Mesenchymal stem cell (in vitro differentiated cells and primary cell): Measurements from ENCODE around the gene GLT6D1. TPM values are rescaled to one million over a fixed set of nuclear protein-coding genes. Genes with fewer than 3 reads are reported as not detected.

Source experiments
- DNase-seq: peaks from one replicate; pipeline ENCODE4 v3.0.0-alpha.2; 2013
- H2AFZ ChIP-seq: one replicate; pipeline ENCODE4 v1.6.1; 2013; ENCODE audit warnings: low read depth, mild to moderate bottlenecking, control low read depth, inconsistent platforms, low read length, moderate library complexity
- H2AK5ac ChIP-seq: 2 replicates; pipeline ENCODE4 v1.6.1; 2013; ENCODE audit warnings: low read length, moderate library complexity, mild to moderate bottlenecking, inconsistent platforms; ENCODE audit not compliant: severe bottlenecking
- H2BK120ac ChIP-seq: one replicate; pipeline ENCODE4 v1.6.1; 2013; ENCODE audit warnings: low read depth, mild to moderate bottlenecking, inconsistent platforms, low read length, moderate library complexity
- H2BK12ac ChIP-seq, 2 experiments: one replicate each; pipeline ENCODE4 v1.6.1; 2013; ENCODE audit warnings: inconsistent platforms in 2 of 2, low read length in 2 of 2, mild to moderate bottlenecking in 2 of 2, moderate library complexity in 2 of 2, control low read depth in 1 of 2
- H2BK15ac ChIP-seq: one replicate; pipeline ENCODE4 v1.6.1; 2013; ENCODE audit warnings: mild to moderate bottlenecking, low read depth, inconsistent platforms; ENCODE audit not compliant: poor library complexity, severe bottlenecking
- H2BK5ac ChIP-seq: 2 replicates; pipeline ENCODE4 v1.6.1; 2013; ENCODE audit warnings: low read depth, mild to moderate bottlenecking, low read length, control low read depth, inconsistent platforms; ENCODE audit not compliant: poor library complexity, severe bottlenecking
- H3K14ac ChIP-seq, 2 experiments: one replicate each; pipeline ENCODE4 v1.6.1; 2013; ENCODE audit warnings: inconsistent platforms in 2 of 2, low read length in 2 of 2, control low read depth in 1 of 2, mild to moderate bottlenecking in 1 of 2, moderate library complexity in 1 of 2
- H3K18ac ChIP-seq, 2 experiments: one replicate each; pipeline ENCODE4 v1.6.1; 2013; ENCODE audit warnings: inconsistent platforms in 2 of 2, low read length in 2 of 2, control low read depth in 1 of 2, low read depth in 1 of 2, mild to moderate bottlenecking in 1 of 2
- H3K23ac ChIP-seq, 2 experiments: one replicate each; pipeline ENCODE4 v1.6.1; 2013; ENCODE audit warnings: inconsistent platforms in 2 of 2, low read length in 2 of 2, mild to moderate bottlenecking in 2 of 2, moderate library complexity in 2 of 2, control low read depth in 1 of 2
- H3K27ac ChIP-seq: 2 replicates; pipeline ENCODE4 v1.5.1; 2013; ENCODE audit warnings: mild to moderate bottlenecking, moderate library complexity, low read length, control low read depth, inconsistent platforms; ENCODE audit not compliant: poor library complexity, severe bottlenecking
- H3K27me3 ChIP-seq, 2 experiments: 2 replicates each; pipeline versions ENCODE4 v1.6.1 to v1.7.0; 2013; ENCODE audit warnings: low read length in 2 of 2, mild to moderate bottlenecking in 2 of 2, moderate library complexity in 2 of 2, control low read depth in 1 of 2, inconsistent platforms in 1 of 2; ENCODE audit not compliant: control insufficient read depth in 1 of 2, insufficient read depth in 1 of 2
- H3K36me3 ChIP-seq, 2 experiments: 2 replicates each; pipeline versions ENCODE4 v1.6.1 to v1.7.0; 2013; ENCODE audit warnings: low read length in 2 of 2, control low read depth in 1 of 2, inconsistent platforms in 1 of 2, low read depth in 1 of 2, mild to moderate bottlenecking in 1 of 2; ENCODE audit not compliant: insufficient read depth in 2 of 2, control insufficient read depth in 1 of 2
- H3K4ac ChIP-seq, 2 experiments: one replicate each; pipeline ENCODE4 v1.6.1; 2013; ENCODE audit warnings: inconsistent platforms in 2 of 2, low read length in 2 of 2, mild to moderate bottlenecking in 2 of 2, moderate library complexity in 2 of 2, control low read depth in 1 of 2, low read depth in 1 of 2
- H3K4me1 ChIP-seq: 2 replicates; pipeline ENCODE4 v1.6.1; 2013; ENCODE audit warnings: low read depth, low read length, control low read depth; ENCODE audit not compliant: control insufficient read depth, insufficient read depth
- H3K4me2 ChIP-seq: 2 replicates; pipeline ENCODE4 v1.6.1; 2013; ENCODE audit warnings: low read length, mild to moderate bottlenecking, inconsistent platforms; ENCODE audit not compliant: poor library complexity, severe bottlenecking
- H3K4me3 ChIP-seq, 2 experiments: 2 replicates each; pipeline versions ENCODE4 v1.5.1 to v1.7.0; 2013; ENCODE audit warnings: low read length in 2 of 2, mild to moderate bottlenecking in 2 of 2, control low read depth in 1 of 2, low read depth in 1 of 2; ENCODE audit not compliant: insufficient read depth in 1 of 2
- H3K79me1 ChIP-seq: replicated peaks from 2 replicates; pipeline ENCODE4 v1.6.1; 2013; ENCODE audit warnings: mild to moderate bottlenecking, control low read depth, low read length, inconsistent platforms; ENCODE audit not compliant: poor library complexity, severe bottlenecking
- H3K9ac ChIP-seq: 2 replicates; pipeline ENCODE4 v1.7.0; 2013; ENCODE audit warnings: mild to moderate bottlenecking, low read length, moderate library complexity
- H3K9me3 ChIP-seq: 2 replicates; pipeline ENCODE4 v1.7.0; 2013; ENCODE audit warnings: mild to moderate bottlenecking, low read length; ENCODE audit not compliant: control insufficient read depth
- H4K8ac ChIP-seq: one replicate; pipeline ENCODE4 v1.6.1; 2013; ENCODE audit warnings: inconsistent platforms, mild to moderate bottlenecking, low read length, moderate library complexity
- H4K91ac ChIP-seq: one replicate; pipeline ENCODE4 v1.6.1; 2013; ENCODE audit warnings: mild to moderate bottlenecking, low read length, inconsistent platforms
- WGBS: methylation state at CpG from one replicate; pipeline ENCODE4 v1.1.7; 2013; ENCODE audit warnings: mixed read lengths; 5-methylcytosine and 5-hydroxymethylcytosine counted together
- polyA plus RNA-seq, 2 experiments: library from polyadenylated mRNA; stranded (reverse); fragments of 200-250 nt; gene quantifications; one replicate each; pipeline ENCODE4 v1.2.3, GENCODE V29; 2013

Gene GLT6D1, protein sequence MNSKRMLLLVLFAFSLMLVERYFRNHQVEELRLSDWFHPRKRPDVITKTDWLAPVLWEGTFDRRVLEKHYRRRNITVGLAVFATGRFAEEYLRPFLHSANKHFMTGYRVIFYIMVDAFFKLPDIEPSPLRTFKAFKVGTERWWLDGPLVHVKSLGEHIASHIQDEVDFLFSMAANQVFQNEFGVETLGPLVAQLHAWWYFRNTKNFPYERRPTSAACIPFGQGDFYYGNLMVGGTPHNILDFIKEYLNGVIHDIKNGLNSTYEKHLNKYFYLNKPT
- not detected for polyA plus RNA-seq (2013, experiment 1 of 2)
- not detected for polyA plus RNA-seq (2013, experiment 2 of 2)

DNA sequence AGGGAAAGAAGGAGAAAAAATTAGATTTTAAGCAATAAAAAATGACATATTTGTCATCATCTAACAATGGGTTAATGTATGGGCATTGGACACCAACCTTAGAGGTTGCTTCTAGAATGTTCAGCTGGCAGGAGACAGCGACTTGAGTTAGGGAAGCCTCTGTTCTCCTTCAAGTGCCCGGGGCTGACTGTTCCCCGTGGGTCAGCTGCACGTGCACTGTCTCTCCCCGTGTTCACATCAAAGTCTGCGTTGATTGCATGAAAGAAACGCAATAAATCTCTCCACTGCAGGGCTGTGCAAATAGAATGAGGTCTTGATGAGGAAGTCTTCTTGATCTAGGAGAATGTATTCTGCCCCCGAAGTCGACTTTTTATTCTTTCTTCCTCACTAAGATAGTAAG lies at the start of gene GLT6D1:
Gene GLT6D1 (minus strand): TSS at position 345 of the 400 bp plus-strand sequence. CDS start 353 bp downstream, outside the sequence.
- no peak within 1 kb of the TSS for H4K91ac ChIP-seq
- H4K8ac ChIP-seq: no peak within 1 kb of the TSS
- H3K4ac ChIP-seq: no peak within 1 kb of the TSS
- H3K27ac ChIP-seq: no peak within 1 kb of the TSS
- no peaks in the 10 kb centered on the region for H3K36me3 ChIP-seq
- H3K9ac ChIP-seq: no peak within 1 kb of the TSS
- no peaks in the 10 kb centered on the region for H3K79me1 ChIP-seq
- H3K23ac ChIP-seq: no peak within 1 kb of the TSS
- no peak within 1 kb of the TSS for H2BK15ac ChIP-seq
- H2BK12ac ChIP-seq: no peak within 1 kb of the TSS
- H3K9me3 ChIP-seq: peaks cover 11% of the 10 kb centered on the region
- no peak within 1 kb of the TSS for H2AFZ ChIP-seq
- no peak within 1 kb of the TSS for H3K18ac ChIP-seq
- no peak within 1 kb of the TSS for H2BK120ac ChIP-seq
- H3K27me3 ChIP-seq: no peaks in the 10 kb centered on the region
- no peak for DNase-seq
- no peak within 1 kb of the TSS for H3K4me3 ChIP-seq
- H3K4me2 ChIP-seq: no peak within 1 kb of the TSS
- H2BK5ac ChIP-seq: no peak within 1 kb of the TSS
- no peak within 1 kb of the TSS for H3K14ac ChIP-seq
- 78% methylated on average over 7 of the region's 9 CpGs for WGBS
- no peaks in the 10 kb centered on the region for H3K4me1 ChIP-seq
- no peak within 1 kb of the TSS for H2AK5ac ChIP-seq

DNA sequence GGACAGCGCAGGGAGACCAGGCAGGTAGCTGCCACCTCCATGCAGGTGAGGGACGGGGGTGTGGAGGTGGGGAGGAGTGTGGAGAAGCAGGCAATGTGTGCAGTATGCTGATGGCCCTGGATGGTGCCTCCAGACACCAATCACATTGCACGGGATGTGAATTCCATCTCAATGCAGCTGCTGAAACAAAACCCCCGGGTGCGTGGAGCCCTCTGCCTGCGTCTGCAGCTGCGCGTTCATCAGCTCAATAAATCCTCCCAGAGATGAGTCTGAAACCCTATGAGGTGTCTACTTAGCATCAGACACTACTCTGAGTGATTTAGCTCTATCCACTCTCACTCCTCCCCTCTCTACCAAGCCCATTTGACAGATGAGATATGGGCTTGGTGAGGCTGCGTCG lies 49.7 kb upstream of the GLT6D1 start:
- no peak overlapping the region for H3K4ac ChIP-seq
- 91% methylated on average over 10 of the region's 10 CpGs for WGBS
- H3K9me3 ChIP-seq: no peaks in the 10 kb centered on the region
- H3K27me3 ChIP-seq: peaks cover 0 to 30% of the 10 kb centered on the region in 2 experiments
- no peak overlapping the region for H3K18ac ChIP-seq
- H2BK12ac ChIP-seq: no peak overlapping the region
- no peak overlapping the region for H4K8ac ChIP-seq
- H3K23ac ChIP-seq: no peak overlapping the region
- no peak overlapping the region for H3K27ac ChIP-seq
- no peak for DNase-seq
- no peak overlapping the region for H4K91ac ChIP-seq
- H2BK15ac ChIP-seq: no peak overlapping the region
- H2AFZ ChIP-seq: no peak overlapping the region
- no peak overlapping the region for H2AK5ac ChIP-seq
- H3K79me1 ChIP-seq: no peaks in the 10 kb centered on the region
- H3K4me1 ChIP-seq: peaks cover 7% of the 10 kb centered on the region
- no peak overlapping the region for H2BK120ac ChIP-seq
- no peak overlapping the region for H3K9ac ChIP-seq
- H3K4me2 ChIP-seq: no peak overlapping the region
- H3K14ac ChIP-seq: no peak overlapping the region
- H2BK5ac ChIP-seq: no peak overlapping the region
- no peak overlapping the region for H3K4me3 ChIP-seq
- H3K36me3 ChIP-seq: no peaks in the 10 kb centered on the region

DNA sequence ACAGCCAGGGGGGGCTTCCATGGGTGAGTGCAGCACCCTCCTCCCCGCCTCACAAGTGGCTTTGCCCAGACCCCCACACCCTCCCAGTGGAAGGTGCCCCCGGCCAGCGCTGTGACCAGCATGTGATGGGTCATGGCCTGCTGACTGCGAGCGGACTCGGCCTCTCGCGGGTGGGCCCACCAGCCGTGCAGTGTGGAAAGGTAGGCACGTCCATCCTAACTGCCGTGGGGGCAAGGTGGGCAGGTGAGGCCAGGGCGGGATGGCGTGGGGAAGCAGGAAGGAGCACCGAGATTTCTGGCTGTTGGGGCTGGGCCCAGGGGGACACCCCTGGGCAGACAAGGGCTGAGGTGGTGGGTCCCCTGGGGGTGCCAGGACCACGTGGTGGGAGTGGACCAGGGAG lies 47.9 kb upstream of the GLT6D1 start:
- WGBS: 82% methylated on average over 15 of the region's 15 CpGs
- Histone ChIP-seq H3K36me3 (no peaks in the 10 kb centered on the region), H2BK120ac (no peak overlapping the region), H3K4me2 (no peak overlapping the region), H3K4me1 (peaks cover 2% of the 10 kb centered on the region), H4K8ac (no peak overlapping the region), H3K27ac (no peak overlapping the region), H3K9me3 (no peaks in the 10 kb centered on the region), H3K4ac (no peak overlapping the region), H3K18ac (no peak overlapping the region), H3K27me3 (peaks cover 0 to 16% of the 10 kb centered on the region in 2 experiments), H2BK5ac (no peak overlapping the region), H2AFZ (no peak overlapping the region), H3K9ac (no peak overlapping the region), H2BK12ac (no peak overlapping the region), H4K91ac (peak overlapping the region; percentile 6), H3K23ac (no peak overlapping the region), H2AK5ac (no peak overlapping the region), H3K79me1 (no peaks in the 10 kb centered on the region), H3K14ac (no peak overlapping the region), H2BK15ac (no peak overlapping the region), H3K4me3 (no peak overlapping the region)
- no peak for DNase-seq

DNA sequence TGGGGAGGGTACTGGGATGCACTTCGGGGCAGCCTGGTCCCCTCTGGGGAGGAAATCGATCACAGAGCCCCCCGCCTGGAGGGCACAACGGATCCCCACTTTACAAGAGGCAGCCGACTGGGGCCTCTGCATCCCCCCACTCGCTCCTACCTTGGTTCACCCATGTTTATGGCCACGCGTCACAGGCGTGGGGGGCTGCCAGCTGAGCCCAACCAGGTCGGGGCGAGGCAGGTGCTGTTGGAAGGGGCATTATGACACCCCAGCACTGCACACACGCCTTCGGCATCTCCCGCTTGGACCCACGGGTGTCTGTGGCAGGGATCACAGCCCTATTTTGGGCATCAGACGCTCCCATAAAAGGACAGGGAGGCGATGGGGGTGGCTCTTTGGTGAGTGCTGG lies 45.4 kb upstream of the GLT6D1 start:
- no peak overlapping the region for H3K23ac ChIP-seq
- no peak for DNase-seq
- no peak overlapping the region for H3K4me2 ChIP-seq
- H3K4me3 ChIP-seq: no peak overlapping the region
- H2AFZ ChIP-seq: no peak overlapping the region
- no peak overlapping the region for H3K18ac ChIP-seq
- no peak overlapping the region for H4K91ac ChIP-seq
- no peak overlapping the region for H3K9ac ChIP-seq
- no peak overlapping the region for H4K8ac ChIP-seq
- no peak overlapping the region for H2AK5ac ChIP-seq
- H3K4me1 ChIP-seq: peaks cover 2% of the 10 kb centered on the region
- no peaks in the 10 kb centered on the region for H3K9me3 ChIP-seq
- no peak overlapping the region for H3K4ac ChIP-seq
- H3K27me3 ChIP-seq: peaks cover 0 to 14% of the 10 kb centered on the region in 2 experiments
- no peak overlapping the region for H3K14ac ChIP-seq
- H2BK120ac ChIP-seq: no peak overlapping the region
- no peaks in the 10 kb centered on the region for H3K36me3 ChIP-seq
- no peak overlapping the region for H3K27ac ChIP-seq
- H2BK5ac ChIP-seq: no peak overlapping the region
- no peak overlapping the region for H2BK15ac ChIP-seq
- H2BK12ac ChIP-seq: no peak overlapping the region
- H3K79me1 ChIP-seq: no peaks in the 10 kb centered on the region
- 78% methylated on average over 17 of the region's 17 CpGs for WGBS
